Astrocyte (in vitro differentiated cells and primary cell): ENCODE results near the gene LSM12. TPM values are rescaled to one million over a fixed set of nuclear protein-coding genes. Genes with fewer than 3 reads are reported as not detected.

Source experiments
- DNase-seq: peaks from one replicate; pipeline ENCODE4 v3.0.0-alpha.2; 2010; ENCODE audit warnings: low read depth
- FAIRE-seq: peaks from 2 replicates; lab custom pipeline; 2011; peaks lifted over from hg19 to GRCh38; lab: Jason Lieb, UNC
- H2AFZ ChIP-seq: 2 replicates; pipeline ENCODE4 v1.6.0; 2012; ENCODE audit warnings: low read depth, low read length, inconsistent platforms
- H3K27ac ChIP-seq: 2 replicates; pipeline ENCODE4 v1.5.1; 2011; ENCODE audit warnings: low read depth, low read length, inconsistent platforms
- H3K27me3 ChIP-seq: 2 replicates; pipeline ENCODE4 v1.6.0; 2011; ENCODE audit warnings: low read length, inconsistent platforms; ENCODE audit not compliant: insufficient read depth
- H3K36me3 ChIP-seq: 2 replicates; pipeline ENCODE4 v1.5.1; 2011; ENCODE audit warnings: low read length, inconsistent platforms; ENCODE audit not compliant: insufficient read depth
- H3K4me1 ChIP-seq: 2 replicates; pipeline ENCODE4 v1.5.1; 2011; ENCODE audit warnings: low read length, inconsistent platforms; ENCODE audit not compliant: insufficient read depth
- H3K4me2 ChIP-seq: 2 replicates; pipeline ENCODE4 v1.6.0; 2012; ENCODE audit warnings: low read length, inconsistent platforms
- H3K4me3 ChIP-seq: 2 replicates; pipeline ENCODE4 v1.5.1; 2011; ENCODE audit warnings: low read depth, mild to moderate bottlenecking, low read length, inconsistent platforms; ENCODE audit not compliant: insufficient read depth
- H3K79me2 ChIP-seq: 2 replicates; pipeline ENCODE4 v1.6.0; 2012; ENCODE audit warnings: mild to moderate bottlenecking, low read length, inconsistent platforms; ENCODE audit not compliant: insufficient read depth
- H3K9ac ChIP-seq: 2 replicates; pipeline ENCODE4 v1.6.0; 2012; ENCODE audit warnings: mild to moderate bottlenecking, low read length, inconsistent platforms
- H3K9me3 ChIP-seq: 2 replicates; pipeline ENCODE4 v1.5.1; 2012; ENCODE audit warnings: low read depth, mild to moderate bottlenecking, low read length, inconsistent platforms; ENCODE audit not compliant: insufficient read depth
- H4K20me1 ChIP-seq: 2 replicates; pipeline ENCODE4 v1.6.0; 2012; ENCODE audit warnings: low read length, inconsistent platforms; ENCODE audit not compliant: insufficient read depth
- H3K27ac Mint-ChIP-seq: one replicate; pipeline ENCODE4 v1.8.0; 2021; ENCODE audit warnings: mild to moderate bottlenecking, mixed read lengths; ENCODE audit not compliant: unreplicated experiment
- H3K27me3 Mint-ChIP-seq: one replicate; pipeline ENCODE4 v1.8.0; 2021; ENCODE audit warnings: low read depth, mixed read lengths; ENCODE audit not compliant: unreplicated experiment
- H3K36me3 Mint-ChIP-seq: one replicate; pipeline ENCODE4 v1.8.0; 2021; ENCODE audit warnings: low read depth, mixed read lengths; ENCODE audit not compliant: unreplicated experiment
- H3K4me1 Mint-ChIP-seq: one replicate; pipeline ENCODE4 v1.8.0; 2021; ENCODE audit warnings: low read depth, mixed read lengths; ENCODE audit not compliant: unreplicated experiment
- H3K4me3 Mint-ChIP-seq: one replicate; pipeline ENCODE4 v1.8.0; 2021; ENCODE audit warnings: mild to moderate bottlenecking, moderate library complexity, mixed read lengths; ENCODE audit not compliant: unreplicated experiment
- H3K9me3 Mint-ChIP-seq: one replicate; pipeline ENCODE4 v1.8.0; 2021; ENCODE audit warnings: mild to moderate bottlenecking, mixed read lengths; ENCODE audit not compliant: unreplicated experiment
- EZH2 ChIP-seq: IDR thresholded peaks from 2 replicates; pipeline ENCODE4 v1.6.1; 2012; ENCODE audit warnings: mild to moderate bottlenecking, low read length, inconsistent platforms; ENCODE audit not compliant: insufficient read depth
- total RNA-seq: library from RNA; stranded (reverse); gene quantifications from 2 replicates; pipeline ENCODE4 v1.2.1, GENCODE V29; 2021
- TF ChIP-seq, protein P1 (sequence below): IDR thresholded peaks from 2 replicates; pipeline ENCODE4 v1.5.1; 2011; ENCODE audit warnings: low read depth, mild to moderate bottlenecking, inconsistent platforms, low read length, moderate library complexity; ENCODE audit not compliant: insufficient read depth

Gene LSM12
- total RNA-seq, 1 donor from 2014 or later = 90.5 TPM

DNA sequence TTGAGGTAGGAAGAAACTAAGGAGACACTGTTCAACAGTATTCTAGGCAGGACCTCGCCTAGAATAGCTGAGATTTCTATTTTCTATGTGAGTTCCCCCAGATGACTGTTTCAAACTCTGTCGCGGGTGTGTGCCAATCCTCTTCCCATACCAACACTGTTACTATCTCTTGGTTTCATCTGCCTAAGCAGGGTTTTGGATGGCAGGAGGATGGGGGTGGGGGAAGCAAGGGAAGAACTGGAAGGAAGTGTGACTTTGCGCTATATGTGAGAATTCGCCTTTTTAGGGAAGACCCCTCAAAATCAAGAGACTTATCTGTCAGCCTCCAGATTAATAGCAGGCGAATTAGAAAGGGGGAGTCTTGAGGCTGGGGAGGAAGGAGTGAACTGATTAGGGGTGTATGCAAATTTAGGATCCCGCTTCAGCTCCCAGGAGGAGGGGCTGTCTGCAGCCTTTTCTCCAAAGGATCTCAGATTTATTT, 3.5 kb upstream of the LSM12 start:
- peak overlapping the region; percentile 97 for H3K4me3 Mint-ChIP-seq
- peak overlapping the region; percentile 97 for H3K27ac Mint-ChIP-seq
- no peaks in the 10 kb centered on the region for H3K27me3 Mint-ChIP-seq
- TF ChIP-seq, protein P1, sequence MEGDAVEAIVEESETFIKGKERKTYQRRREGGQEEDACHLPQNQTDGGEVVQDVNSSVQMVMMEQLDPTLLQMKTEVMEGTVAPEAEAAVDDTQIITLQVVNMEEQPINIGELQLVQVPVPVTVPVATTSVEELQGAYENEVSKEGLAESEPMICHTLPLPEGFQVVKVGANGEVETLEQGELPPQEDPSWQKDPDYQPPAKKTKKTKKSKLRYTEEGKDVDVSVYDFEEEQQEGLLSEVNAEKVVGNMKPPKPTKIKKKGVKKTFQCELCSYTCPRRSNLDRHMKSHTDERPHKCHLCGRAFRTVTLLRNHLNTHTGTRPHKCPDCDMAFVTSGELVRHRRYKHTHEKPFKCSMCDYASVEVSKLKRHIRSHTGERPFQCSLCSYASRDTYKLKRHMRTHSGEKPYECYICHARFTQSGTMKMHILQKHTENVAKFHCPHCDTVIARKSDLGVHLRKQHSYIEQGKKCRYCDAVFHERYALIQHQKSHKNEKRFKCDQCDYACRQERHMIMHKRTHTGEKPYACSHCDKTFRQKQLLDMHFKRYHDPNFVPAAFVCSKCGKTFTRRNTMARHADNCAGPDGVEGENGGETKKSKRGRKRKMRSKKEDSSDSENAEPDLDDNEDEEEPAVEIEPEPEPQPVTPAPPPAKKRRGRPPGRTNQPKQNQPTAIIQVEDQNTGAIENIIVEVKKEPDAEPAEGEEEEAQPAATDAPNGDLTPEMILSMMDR = no peak
- no peak for TF ChIP-seq EZH2
- Histone ChIP-seq H2AFZ (peak overlapping the region; percentile 59), H3K9me3 (no peaks in the 10 kb centered on the region), H3K27me3 (no peaks in the 10 kb centered on the region), H3K27ac (peak overlapping the region; percentile 95), H3K4me3 (peak overlapping the region; percentile 50), H3K79me2 (peaks cover 43% of the 10 kb centered on the region), H3K9ac (peak overlapping the region; percentile 93), H3K4me1 (peaks cover 14% of the 10 kb centered on the region), H3K36me3 (no peaks in the 10 kb centered on the region), H3K4me2 (peak overlapping the region; percentile 90), H4K20me1 (peaks cover 24% of the 10 kb centered on the region)
- H3K9me3 Mint-ChIP-seq = no peaks in the 10 kb centered on the region
- DNase-seq = no peak
- H3K36me3 Mint-ChIP-seq = peaks cover 2% of the 10 kb centered on the region
- FAIRE-seq = no peak
- H3K4me1 Mint-ChIP-seq = peaks cover 12% of the 10 kb centered on the region

DNA sequence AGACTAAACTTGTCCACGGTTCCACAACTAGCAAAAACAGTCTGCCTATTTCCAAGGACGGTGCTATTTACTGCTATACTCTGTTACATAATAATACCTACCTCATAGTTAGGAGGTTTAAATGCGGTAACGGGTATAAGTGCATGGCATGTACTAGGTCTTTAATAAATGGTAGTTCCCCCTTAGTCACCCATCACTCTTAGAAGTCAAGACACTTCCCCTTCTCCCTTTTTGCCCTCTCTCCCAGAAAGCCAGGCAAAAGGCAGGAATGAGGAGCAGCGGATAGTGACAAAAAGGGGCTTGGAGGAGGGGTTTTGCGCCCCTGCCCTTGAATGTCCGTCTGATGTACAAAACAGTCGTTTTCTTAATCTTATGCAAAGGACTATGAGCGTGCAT, 1.1 kb upstream of the LSM12 start:
- Histone ChIP-seq H3K9me3 (no peaks in the 10 kb centered on the region), H3K4me3 (no peak overlapping the region), H2AFZ (no peak overlapping the region), H3K9ac (no peak overlapping the region), H3K4me1 (peaks cover 14% of the 10 kb centered on the region), H4K20me1 (peaks cover 33% of the 10 kb centered on the region), H3K36me3 (peaks cover 7% of the 10 kb centered on the region), H3K4me2 (no peak overlapping the region), H3K79me2 (peaks cover 57% of the 10 kb centered on the region), H3K27me3 (no peaks in the 10 kb centered on the region), H3K27ac (no peak overlapping the region)
- no peak for FAIRE-seq
- no peak for DNase-seq
- TF ChIP-seq, protein P1 = no peak
- TF ChIP-seq EZH2 = no peak
- no peaks in the 10 kb centered on the region for H3K9me3 Mint-ChIP-seq
- H3K4me1 Mint-ChIP-seq = peaks cover 28% of the 10 kb centered on the region
- peaks cover 11% of the 10 kb centered on the region for H3K36me3 Mint-ChIP-seq
- H3K27me3 Mint-ChIP-seq = no peaks in the 10 kb centered on the region
- no peak overlapping the region for H3K4me3 Mint-ChIP-seq
- peak overlapping the region; percentile 47 for H3K27ac Mint-ChIP-seq

DNA sequence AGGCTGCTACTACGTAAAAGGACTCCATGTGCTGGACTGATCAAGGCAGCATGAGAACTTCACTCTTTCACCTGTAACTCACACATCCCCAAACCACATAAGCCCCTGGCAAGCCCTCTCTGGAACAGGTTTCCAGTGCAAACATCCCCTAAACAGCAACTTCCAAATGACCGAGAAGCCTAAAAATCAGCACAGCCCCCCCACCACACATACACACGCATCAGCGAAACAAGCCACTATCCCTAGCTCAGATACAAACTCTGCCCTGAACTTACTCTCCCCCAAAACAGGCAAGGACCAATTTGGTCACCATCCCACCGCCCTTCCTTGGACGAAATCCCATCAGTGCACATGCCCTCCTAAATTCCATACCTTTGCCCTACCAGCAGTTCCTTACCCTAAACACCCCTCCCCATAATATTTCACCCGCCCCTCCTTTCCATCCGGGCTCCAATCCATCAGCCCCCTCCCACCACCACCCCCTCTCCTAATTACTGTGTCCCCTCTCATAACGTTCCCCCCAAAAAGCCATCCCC, 735 bp downstream of the LSM12 start:
- H3K27ac Mint-ChIP-seq = peak overlapping the region; percentile 75
- FAIRE-seq (no peak), DNase-seq (no peak)
- peaks cover 63% of the 10 kb centered on the region for H3K79me2 ChIP-seq
- peaks cover 51% of the 10 kb centered on the region for H4K20me1 ChIP-seq
- H3K4me1 ChIP-seq = peaks cover 7% of the 10 kb centered on the region
- H3K9me3 Mint-ChIP-seq = no peaks in the 10 kb centered on the region
- TF ChIP-seq, protein P1 = no peak
- no peak for TF ChIP-seq EZH2
- peaks cover 17% of the 10 kb centered on the region for H3K36me3 ChIP-seq
- H3K27me3 Mint-ChIP-seq = no peaks in the 10 kb centered on the region
- H3K9ac ChIP-seq = peak overlapping the region; percentile 99
- peaks cover 14% of the 10 kb centered on the region for H3K36me3 Mint-ChIP-seq
- peak overlapping the region; percentile 94 for H3K4me2 ChIP-seq
- peak overlapping the region; percentile 77 for H2AFZ ChIP-seq
- peak overlapping the region; percentile 75 for H3K4me3 ChIP-seq
- no peaks in the 10 kb centered on the region for H3K27me3 ChIP-seq
- peak overlapping the region; percentile 98 for H3K4me3 Mint-ChIP-seq
- peak overlapping the region; percentile 96 for H3K27ac ChIP-seq
- H3K9me3 ChIP-seq = no peaks in the 10 kb centered on the region
- peaks cover 29% of the 10 kb centered on the region for H3K4me1 Mint-ChIP-seq
